Large intestine (tissue), 3 donors: ENCODE data around the gene PTPRM. TPM values are rescaled to one million over a fixed set of nuclear protein-coding genes. Genes with fewer than 3 reads are reported as not detected.

Source experiments
- DNase-seq, 2 donors: peaks; one replicate each; pipeline versions ENCODE4 v3.0.0 to v3.0.0-alpha.2; 2013
- H3K27ac ChIP-seq: one replicate; pipeline ENCODE4 v1.5.1; 2013; ENCODE audit warnings: low read length
- H3K27me3 ChIP-seq: 2 replicates; pipeline ENCODE4 v1.6.1; 2013; ENCODE audit warnings: low read length; ENCODE audit not compliant: control insufficient read depth, insufficient read depth
- H3K36me3 ChIP-seq: 2 replicates; pipeline ENCODE4 v1.6.1; 2013; ENCODE audit warnings: low read length; ENCODE audit not compliant: control insufficient read depth, insufficient read depth
- H3K4me1 ChIP-seq: one replicate; pipeline ENCODE4 v1.6.1; 2013; ENCODE audit warnings: low read length; ENCODE audit not compliant: control insufficient read depth, insufficient read depth
- H3K4me3 ChIP-seq: one replicate; pipeline ENCODE4 v1.5.1; 2013; ENCODE audit warnings: low read length
- H3K9me3 ChIP-seq: one replicate; pipeline ENCODE4 v1.6.1; 2013; ENCODE audit warnings: mild to moderate bottlenecking, low read depth, low read length, moderate library complexity; ENCODE audit not compliant: control insufficient read depth
- WGBS: methylation state at CpG from one replicate; pipeline ENCODE4 v1.1.5; 2013; ENCODE audit warnings: low lambda C conversion rate; ENCODE audit not compliant: insufficient coverage; 5-methylcytosine and 5-hydroxymethylcytosine counted together
- polyA plus RNA-seq: library from polyadenylated mRNA; unstranded; fragments of 120-200 nt; gene quantifications from one replicate; pipeline ENCODE4 v1.2.1, GENCODE V29; 2013

PTPRM gene
- polyA plus RNA-seq, 1 donor, result 27.2 TPM

- Histone ChIP-seq H3K36me3 (no peaks in the 10 kb centered on the region), H3K9me3 (no peaks in the 10 kb centered on the region), H3K27me3 (no peaks in the 10 kb centered on the region), H3K4me3 (no peak overlapping the region), H3K27ac (no peak overlapping the region), H3K4me1 (no peaks in the 10 kb centered on the region)
- WGBS, result 96% methylated on average over 3 of the region's 6 CpGs
- DNase-seq, result no peak
Measured at GRCh38 chr18:8003878-8004675, 437.0 kb downstream of the PTPRM start.

- no peaks in the 10 kb centered on the region for H3K36me3 ChIP-seq
- no peaks in the 10 kb centered on the region for H3K4me1 ChIP-seq
- H3K4me3 ChIP-seq, result no peak overlapping the region
- H3K27ac ChIP-seq, result no peak overlapping the region
- H3K27me3 ChIP-seq, result no peaks in the 10 kb centered on the region
- no peak for DNase-seq
- H3K9me3 ChIP-seq, result no peaks in the 10 kb centered on the region
- WGBS, result 83% methylated on average over 1 of the region's 3 CpGs
Measured at GRCh38 chr18:8004792-8005191, 437.7 kb downstream of the PTPRM start.

GRCh38 chr18:8005870-8006569, 438.9 kb downstream of the PTPRM start:
- Histone ChIP-seq H3K4me1 (no peaks in the 10 kb centered on the region), H3K9me3 (no peaks in the 10 kb centered on the region), H3K27me3 (no peaks in the 10 kb centered on the region), H3K4me3 (no peak overlapping the region), H3K36me3 (no peaks in the 10 kb centered on the region), H3K27ac (no peak overlapping the region)
- 67% methylated on average over 2 of the region's 7 CpGs for WGBS
- no peak for DNase-seq

- no peak for DNase-seq
- 100% methylated on average over 1 of the region's 3 CpGs for WGBS
Measured at GRCh38 chr18:8006979-8007378, 439.9 kb downstream of the PTPRM start.

GRCh38 chr18:8008033-8008432, 440.9 kb downstream of the PTPRM start:
- H3K36me3 ChIP-seq, result no peaks in the 10 kb centered on the region
- no peak overlapping the region for H3K27ac ChIP-seq
- no peak for DNase-seq
- no CpG with 5 or more reads among the region's 4 CpGs for WGBS
- H3K4me3 ChIP-seq, result no peak overlapping the region
- no peaks in the 10 kb centered on the region for H3K27me3 ChIP-seq
- no peaks in the 10 kb centered on the region for H3K9me3 ChIP-seq
- no peaks in the 10 kb centered on the region for H3K4me1 ChIP-seq

More at GRCh38 chr18:8006979-8007378, 439.9 kb downstream of the PTPRM start:
- no peak overlapping the region for H3K4me3 ChIP-seq
- H3K36me3 ChIP-seq, result no peaks in the 10 kb centered on the region
- H3K27ac ChIP-seq, result no peak overlapping the region
- no peaks in the 10 kb centered on the region for H3K27me3 ChIP-seq
- H3K4me1 ChIP-seq, result no peaks in the 10 kb centered on the region
- no peaks in the 10 kb centered on the region for H3K9me3 ChIP-seq

- Histone ChIP-seq H3K27ac (no peak overlapping the region), H3K27me3 (no peaks in the 10 kb centered on the region), H3K4me3 (no peak overlapping the region), H3K36me3 (no peaks in the 10 kb centered on the region), H3K4me1 (no peaks in the 10 kb centered on the region), H3K9me3 (no peaks in the 10 kb centered on the region)
- DNase-seq, result no peak
- 80% methylated on average over 1 of the region's 1 CpG for WGBS
Measured at GRCh38 chr18:8011361-8011760, 444.2 kb downstream of the PTPRM start.

GRCh38 chr18:8011906-8012305, 444.8 kb downstream of the PTPRM start:
- no peaks in the 10 kb centered on the region for H3K36me3 ChIP-seq
- no peaks in the 10 kb centered on the region for H3K27me3 ChIP-seq
- no peaks in the 10 kb centered on the region for H3K4me1 ChIP-seq
- no CpG with 5 or more reads among the region's 4 CpGs for WGBS
- no peak overlapping the region for H3K4me3 ChIP-seq
- no peaks in the 10 kb centered on the region for H3K9me3 ChIP-seq
- H3K27ac ChIP-seq, result no peak overlapping the region
- no peak for DNase-seq

- H3K9me3 ChIP-seq, result no peaks in the 10 kb centered on the region
- WGBS, result no CpG with 5 or more reads among the region's 6 CpGs
Measured at GRCh38 chr18:8018701-8019331, 451.7 kb downstream of the PTPRM start.

GRCh38 chr18:8019600-8019999, 452.5 kb downstream of the PTPRM start:
- no peaks in the 10 kb centered on the region for H3K36me3 ChIP-seq
- H3K4me1 ChIP-seq, result no peaks in the 10 kb centered on the region
- no peaks in the 10 kb centered on the region for H3K27me3 ChIP-seq
- DNase-seq, result no peak
- 100% methylated on average over 1 of the region's 1 CpG for WGBS
- H3K9me3 ChIP-seq, result no peaks in the 10 kb centered on the region
- no peak overlapping the region for H3K27ac ChIP-seq
- no peak overlapping the region for H3K4me3 ChIP-seq

More at GRCh38 chr18:8018701-8019331, 451.7 kb downstream of the PTPRM start:
- H3K27me3 ChIP-seq, result no peaks in the 10 kb centered on the region
- no peak overlapping the region for H3K27ac ChIP-seq
- no peaks in the 10 kb centered on the region for H3K36me3 ChIP-seq
- no peaks in the 10 kb centered on the region for H3K4me1 ChIP-seq
- no peak for DNase-seq
- no peak overlapping the region for H3K4me3 ChIP-seq

GRCh38 chr18:8020132-8020846, 453.2 kb downstream of the PTPRM start:
- DNase-seq, result no peak
- Histone ChIP-seq H3K4me1 (no peaks in the 10 kb centered on the region), H3K9me3 (no peaks in the 10 kb centered on the region), H3K27ac (no peak overlapping the region), H3K36me3 (no peaks in the 10 kb centered on the region), H3K27me3 (no peaks in the 10 kb centered on the region), H3K4me3 (no peak overlapping the region)
- WGBS, result 36% methylated on average over 3 of the region's 7 CpGs
